Effector CD8-positive, alpha-beta T cell (primary cell): Measurements from ENCODE around the gene GPR179.
"Not testable (repeated sequence)": the region's sequence is repeated elsewhere in the genome, so short reads cannot be mapped to it uniquely, and the experiment has no call there.

Source experiments
- DNase-seq: peaks from one replicate; lab custom pipeline; 2025; lab: John Stamatoyannopoulos, UW

Gene GPR179

GRCh38 chr17:38322156-38322779, 21.5 kb downstream of the GPR179 start:
- DNase-seq, result peak; percentile 62

GRCh38 chr17:38320482-38320881, 23.3 kb downstream of the GPR179 start:
- no peak for DNase-seq

DNA sequence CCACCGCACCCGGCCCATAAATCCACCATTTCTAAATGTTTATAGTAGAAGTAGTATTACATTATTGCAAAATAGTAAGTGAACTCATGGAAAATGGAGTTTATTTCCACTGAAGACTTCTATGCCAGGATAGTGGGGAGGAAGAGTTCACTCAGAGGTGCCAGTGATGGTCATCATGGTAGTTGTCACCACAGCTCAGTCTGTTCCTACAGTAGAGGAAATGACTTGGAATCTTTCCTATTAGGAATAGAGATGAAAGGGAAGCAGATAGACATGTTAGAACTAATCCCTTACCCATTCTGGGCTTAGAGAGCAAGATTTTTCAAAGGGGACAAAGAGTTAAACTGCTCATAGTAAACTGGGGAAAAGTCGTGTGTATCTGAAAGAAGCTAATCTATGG, 26.7 kb downstream of the GPR179 start:
- DNase-seq, result no peak

DNA sequence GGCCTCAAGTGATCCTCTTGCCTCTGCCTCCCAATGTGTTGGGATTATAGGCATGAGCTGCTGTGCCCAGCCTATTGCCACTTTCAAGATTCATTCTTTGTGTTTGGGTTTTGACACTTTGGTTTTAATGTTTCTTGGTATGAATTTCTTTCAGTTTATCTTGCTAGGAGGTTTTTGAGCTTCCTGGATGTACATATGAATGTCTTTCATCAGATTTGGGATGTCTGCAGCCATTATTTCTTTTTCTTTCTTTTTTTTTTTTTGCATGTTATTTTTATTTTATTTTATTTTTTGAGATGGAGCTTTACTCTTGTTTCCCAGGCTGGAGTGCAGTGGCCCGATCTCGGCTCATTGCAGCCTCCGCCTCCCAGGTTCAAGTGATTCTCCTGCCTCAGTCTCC, 28.3 kb downstream of the GPR179 start:
- DNase-seq, result no peak

- peak; percentile 89 for DNase-seq
Observed at GRCh38 chr17:38296834-38297517, 46.8 kb downstream of the GPR179 start, which contains the start of gene MRPL45. Gene MRPL45 (plus strand): TSS chr17:38297168. CDS start chr17:38297184, 16 bp downstream.

- not testable (repeated sequence) for DNase-seq
Observed at GRCh38 chr17:38295602-38296365, 48.0 kb downstream of the GPR179 start.

- DNase-seq, result not testable (repeated sequence)
Observed at GRCh38 chr17:38289760-38290159, 54.0 kb downstream of the GPR179 start.

DNA sequence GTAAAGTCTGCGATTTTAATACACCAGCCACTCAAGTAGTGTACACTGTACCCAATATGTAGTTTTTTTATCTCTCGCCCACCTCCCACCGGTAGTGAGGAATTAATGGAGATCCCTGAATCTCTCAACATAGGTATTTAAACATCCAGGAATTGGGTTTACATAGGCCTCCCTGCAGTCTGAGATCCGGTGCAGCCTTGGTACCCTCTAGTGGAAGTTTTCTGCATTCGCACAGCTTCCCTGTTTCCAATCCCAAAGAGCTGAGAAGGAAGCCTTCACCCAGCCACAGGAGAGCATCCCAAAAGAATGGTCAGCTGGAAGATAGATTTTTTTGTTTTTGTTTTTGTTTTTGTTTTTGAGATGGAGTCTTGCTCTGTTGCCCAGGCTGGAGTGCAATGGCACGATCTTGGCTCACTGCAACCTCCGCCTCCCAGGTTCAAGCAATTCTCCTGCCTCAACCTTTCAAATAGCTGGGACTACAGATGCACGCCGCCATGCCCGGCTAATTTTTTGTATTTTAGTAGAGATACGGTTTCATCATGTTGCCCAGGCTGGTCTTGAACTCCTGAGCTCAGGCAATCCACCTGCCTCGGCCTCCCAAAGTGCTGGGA, 55.4 kb downstream of the GPR179 start:
- not testable (repeated sequence) for DNase-seq

DNA sequence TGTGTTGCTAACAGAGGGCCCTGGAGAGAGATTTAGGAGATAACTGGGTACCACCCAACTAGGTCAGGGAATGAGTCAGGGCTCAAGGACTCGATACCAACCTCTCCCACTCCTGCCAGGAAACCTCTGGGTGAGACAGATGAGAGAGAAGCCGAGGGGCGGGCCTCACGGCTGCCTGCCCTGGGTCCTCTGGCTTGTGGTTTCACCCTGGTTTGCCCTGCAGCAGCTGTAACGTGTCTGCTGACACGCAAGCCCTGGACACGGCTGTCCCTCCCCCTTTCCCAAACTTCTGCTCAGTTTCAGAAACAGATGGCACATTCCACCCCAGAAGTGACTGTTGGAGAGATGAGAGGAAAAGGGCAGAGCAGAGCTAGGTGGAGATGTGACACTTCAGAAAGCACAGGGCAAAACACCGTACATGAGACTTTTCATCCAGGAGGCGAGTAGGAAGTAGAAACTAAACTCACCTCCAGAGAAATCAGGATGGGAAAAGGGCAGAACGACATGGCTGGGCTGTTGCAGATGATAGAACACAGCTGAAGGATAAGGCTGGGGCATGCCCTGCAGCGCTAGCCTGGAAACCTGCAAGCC, 57.2 kb downstream of the GPR179 start:
- DNase-seq, result not testable (repeated sequence)

- DNase-seq, result not testable (repeated sequence)
Observed at GRCh38 chr17:38285994-38286393, 57.8 kb downstream of the GPR179 start.
